22Rv1 (cell line): ENCODE results near the gene ZNF195.

ENCODE experiments used
- H3K27ac ChIP-seq: fragments of 450-650 bp; 2 replicates; pipeline ENCODE4 v1.5.1; 2017
- CTCF ChIP-seq: fragments of 450-650 bp; IDR thresholded peaks from 2 replicates; pipeline ENCODE4 v1.5.1; 2017; ENCODE audit warnings: mild to moderate bottlenecking
- ZFX ChIP-seq: fragments of 450-650 bp; IDR thresholded peaks from 2 replicates; pipeline ENCODE4 v1.6.1; 2017; ENCODE audit warnings: antibody characterized with exemption, borderline replicate concordance

The ZNF195 gene

GRCh38 chr11:3382613-3383285, 3.8 kb upstream of the ZNF195 start:
- no peak overlapping the region for H3K27ac ChIP-seq
- TF ChIP-seq CTCF (no peak), ZFX (no peak)

- H3K27ac ChIP-seq, result no peak overlapping the region
- TF ChIP-seq CTCF (no peak), ZFX (no peak)
Observed at GRCh38 chr11:3381794-3382193, 2.8 kb upstream of the ZNF195 start.

- H3K27ac ChIP-seq, result no peak overlapping the region
- TF ChIP-seq CTCF (no peak), ZFX (no peak)
Observed at GRCh38 chr11:3380706-3381545, 2.0 kb upstream of the ZNF195 start.

- no peak overlapping the region for H3K27ac ChIP-seq
- no peak for TF ChIP-seq CTCF
- no peak for TF ChIP-seq ZFX
Observed at GRCh38 chr11:3375552-3375951, 3.4 kb downstream of the ZNF195 start.

GRCh38 chr11:3370311-3370870, 8.6 kb downstream of the ZNF195 start:
- TF ChIP-seq ZFX (no peak), CTCF (no peak)

GRCh38 chr11:3369366-3369765, 9.6 kb downstream of the ZNF195 start:
- TF ChIP-seq CTCF, result no peak
- no peak for TF ChIP-seq ZFX
- no peak overlapping the region for H3K27ac ChIP-seq

More at GRCh38 chr11:3370311-3370870, 8.6 kb downstream of the ZNF195 start:
- H3K27ac ChIP-seq, result no peak overlapping the region

- H3K27ac ChIP-seq, result no peak overlapping the region
- no peak for TF ChIP-seq CTCF
Observed at GRCh38 chr11:3368199-3368598, 10.7 kb downstream of the ZNF195 start.
